H9 (cell line): ENCODE measurements around the gene IRF2BP1. TPM values are rescaled to one million over a fixed set of nuclear protein-coding genes. Genes with fewer than 3 reads are reported as not detected.
A peak's percentile ranks its signal among the peaks of the same experiment; 100 is the strongest.

Experiments used
- DNase-seq: peaks from one replicate; pipeline ENCODE4 v3.0.0-alpha.2; 2017
- H2AFZ ChIP-seq: one replicate; pipeline ENCODE4 v1.6.1; 2013; ENCODE audit warnings: mild to moderate bottlenecking, low read length, control low read depth, moderate library complexity
- H2AK5ac ChIP-seq: 2 replicates; pipeline ENCODE4 v1.6.1; 2013; ENCODE audit warnings: low read length, control low read depth, mixed read lengths; ENCODE audit not compliant: insufficient read length
- H2BK120ac ChIP-seq: one replicate; pipeline ENCODE4 v1.6.1; 2013; ENCODE audit warnings: low read depth, mild to moderate bottlenecking, low read length, control low read depth, inconsistent platforms; ENCODE audit not compliant: poor library complexity, severe bottlenecking
- H2BK12ac ChIP-seq: 2 replicates; pipeline ENCODE4 v1.6.1; 2013; ENCODE audit warnings: low read length, control low read depth, mixed read lengths, low read depth; ENCODE audit not compliant: insufficient read length
- H2BK15ac ChIP-seq: 2 replicates; pipeline ENCODE4 v1.6.1; 2013; ENCODE audit warnings: low read depth, low read length, control low read depth
- H2BK20ac ChIP-seq: one replicate; pipeline ENCODE4 v1.6.1; 2013; ENCODE audit warnings: low read depth, mild to moderate bottlenecking, low read length, control low read depth, inconsistent platforms; ENCODE audit not compliant: poor library complexity, severe bottlenecking
- H2BK5ac ChIP-seq: 2 replicates; pipeline ENCODE4 v1.6.1; 2013; ENCODE audit warnings: low read length, control low read depth, mixed read lengths; ENCODE audit not compliant: insufficient read length
- H3K14ac ChIP-seq: 2 replicates; pipeline ENCODE4 v1.6.1; 2013; ENCODE audit warnings: low read length, control low read depth; ENCODE audit not compliant: insufficient read depth
- H3K18ac ChIP-seq: 2 replicates; pipeline ENCODE4 v1.6.1; 2013; ENCODE audit warnings: low read depth, mild to moderate bottlenecking, mixed read lengths, low read length, control low read depth; ENCODE audit not compliant: insufficient read length
- H3K23ac ChIP-seq: 2 replicates; pipeline ENCODE4 v1.6.1; 2013; ENCODE audit warnings: low read length, control low read depth, mixed read lengths, low read depth; ENCODE audit not compliant: insufficient read length
- H3K23me2 ChIP-seq: 2 replicates; pipeline ENCODE4 v1.6.1; 2013; ENCODE audit warnings: low read depth, mild to moderate bottlenecking, mixed read lengths, low read length, control low read depth; ENCODE audit not compliant: insufficient read length, poor library complexity, severe bottlenecking
- H3K27ac ChIP-seq: 2 replicates; pipeline ENCODE4 v1.5.1; 2013; ENCODE audit warnings: low read length, control low read depth, mixed read lengths, low read depth; ENCODE audit not compliant: insufficient read length
- H3K27me3 ChIP-seq: 2 replicates; pipeline ENCODE4 v1.6.1; 2013; ENCODE audit warnings: low read length, control low read depth, inconsistent platforms; ENCODE audit not compliant: insufficient read depth
- H3K4ac ChIP-seq: 2 replicates; pipeline ENCODE4 v1.6.1; 2013; ENCODE audit warnings: low read depth, mild to moderate bottlenecking, control low read depth, inconsistent platforms, low read length, moderate library complexity
- H3K4me1 ChIP-seq: 2 replicates; pipeline ENCODE4 v1.6.1; 2013; ENCODE audit warnings: low read length, control low read depth, inconsistent platforms; ENCODE audit not compliant: insufficient read depth
- H3K4me2 ChIP-seq: 2 replicates; pipeline ENCODE4 v1.6.1; 2013; ENCODE audit warnings: low read length, control low read depth, mixed read lengths; ENCODE audit not compliant: insufficient read length, insufficient read depth
- H3K56ac ChIP-seq: 2 replicates; pipeline ENCODE4 v1.6.1; 2013; ENCODE audit warnings: low read depth, mild to moderate bottlenecking, mixed read lengths, low read length, control low read depth; ENCODE audit not compliant: insufficient read length
- H3K79me1 ChIP-seq: 2 replicates; pipeline ENCODE4 v1.6.1; 2013; ENCODE audit warnings: low read depth, mild to moderate bottlenecking, moderate library complexity, low read length, control low read depth, inconsistent platforms; ENCODE audit not compliant: insufficient read depth, poor library complexity, severe bottlenecking
- H3K79me2 ChIP-seq: 2 replicates; pipeline ENCODE4 v1.6.1; 2013; ENCODE audit warnings: low read length, control low read depth, inconsistent platforms; ENCODE audit not compliant: insufficient read depth
- H3K9ac ChIP-seq: 2 replicates; pipeline ENCODE4 v1.6.1; 2013; ENCODE audit warnings: low read length, control low read depth, mixed read lengths; ENCODE audit not compliant: insufficient read length; ENCODE audit errors: extremely low read depth
- H3K9me3 ChIP-seq: one replicate; pipeline ENCODE4 v1.6.1; 2013; ENCODE audit warnings: low read depth, low read length, inconsistent platforms; ENCODE audit not compliant: control insufficient read depth
- H3T11ph ChIP-seq: one replicate; pipeline ENCODE4 v1.6.1; 2013; ENCODE audit warnings: mild to moderate bottlenecking, low read length, control low read depth, inconsistent platforms
- H4K20me1 ChIP-seq: one replicate; pipeline ENCODE4 v1.6.1; 2013; ENCODE audit not compliant: control insufficient read depth, insufficient read length, insufficient read depth
- H4K5ac ChIP-seq: 2 replicates; pipeline ENCODE4 v1.6.1; 2013; ENCODE audit warnings: low read depth, mild to moderate bottlenecking, mixed read lengths, low read length, control low read depth; ENCODE audit not compliant: insufficient read length
- H4K8ac ChIP-seq: replicated peaks from 2 replicates; pipeline ENCODE4 v1.6.1; 2013; ENCODE audit warnings: low read length, control low read depth, mixed read lengths, low read depth; ENCODE audit not compliant: insufficient read length
- H4K91ac ChIP-seq: 2 replicates; pipeline ENCODE4 v1.6.1; 2013; ENCODE audit warnings: low read depth, mild to moderate bottlenecking, moderate library complexity, mixed read lengths, low read length, control low read depth; ENCODE audit not compliant: insufficient read length
- H3K27ac Mint-ChIP-seq, 3 experiments: 2 replicates in 2 of 3; 3 replicates in 1 of 3; pipeline ENCODE4 v1.8.0; 2020 to 2021; ENCODE audit warnings: mixed read lengths in 3 of 3, mild to moderate bottlenecking in 1 of 3, moderate library complexity in 1 of 3
- H3K27me3 Mint-ChIP-seq: 2 replicates; pipeline ENCODE4 v1.8.0; 2021; ENCODE audit warnings: low read depth, mild to moderate bottlenecking, moderate library complexity, mixed read lengths
- H3K36me3 Mint-ChIP-seq, 3 experiments: 2 replicates in 2 of 3; 3 replicates in 1 of 3; pipeline ENCODE4 v1.8.0; 2020 to 2021; ENCODE audit warnings: low read depth in 3 of 3, mixed read lengths in 3 of 3; ENCODE audit not compliant: insufficient read depth in 1 of 3
- H3K4me1 Mint-ChIP-seq, 2 experiments: 2 replicates each; pipeline ENCODE4 v1.8.0; 2020; ENCODE audit warnings: mixed read lengths in 2 of 2
- H3K4me3 Mint-ChIP-seq, 2 experiments: 2 replicates in 1 of 2; 3 replicates in 1 of 2; pipeline ENCODE4 v1.8.0; 2020 to 2021; ENCODE audit warnings: mild to moderate bottlenecking in 2 of 2, mixed read lengths in 2 of 2, moderate library complexity in 1 of 2
- H3K9me3 Mint-ChIP-seq, 2 experiments: 2 replicates in 1 of 2; 3 replicates in 1 of 2; pipeline ENCODE4 v1.8.0; 2020; ENCODE audit warnings: mild to moderate bottlenecking in 2 of 2, mixed read lengths in 2 of 2, moderate library complexity in 1 of 2
- WGBS: extraction: QIAGEN DNeasy Blood & Tissue Kit; methylation state at CpG from one replicate; pipeline ENCODE4 v1.1.7; 2013; ENCODE audit warnings: missing lambda C conversion rate, low lambda C conversion rate, mixed read lengths; ENCODE audit not compliant: insufficient read length; ENCODE audit errors: extremely low coverage; 5-methylcytosine and 5-hydroxymethylcytosine counted together
- total RNA-seq: library from RNA; stranded (reverse); gene quantifications from 2 replicates; pipeline ENCODE4 v1.2.1, GENCODE V29; 2021
- TF ChIP-seq, protein P1 (sequence below): fragments of 200-600 bp; sonication (generic); conservative IDR thresholded peaks from 3 replicates; pipeline ENCODE4 v1.8.0; 2021; ENCODE audit warnings: antibody characterized with exemption, mild to moderate bottlenecking

IRF2BP1 gene
- total RNA-seq, 1 experiment from 2014 or later = 28.2 TPM

DNA sequence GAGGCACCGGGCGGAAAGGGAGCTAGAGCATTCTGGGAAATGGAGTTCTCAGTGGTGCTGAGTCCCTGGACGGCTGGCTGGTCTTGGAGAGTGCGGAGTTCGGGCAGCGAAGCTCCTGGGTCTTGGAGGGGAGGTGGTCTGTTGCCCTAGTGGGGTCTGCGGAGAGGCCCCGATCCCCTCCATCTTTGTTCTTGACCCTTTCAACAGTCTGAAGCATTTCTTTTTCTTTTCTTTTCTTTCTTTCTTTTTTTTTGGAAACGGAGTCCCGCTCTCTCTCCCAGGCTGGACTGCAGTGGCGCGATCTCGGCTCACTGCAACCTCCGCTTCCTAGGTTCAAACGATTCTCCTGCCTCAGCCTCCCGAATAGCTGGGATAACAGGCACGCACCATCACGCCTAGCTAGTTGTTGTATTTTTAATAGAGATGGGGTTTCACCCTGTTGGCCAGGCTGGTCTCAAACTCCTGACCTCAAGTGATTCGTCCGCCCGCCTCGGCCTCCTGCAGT, 22.6 kb downstream of the IRF2BP1 start:
- Histone ChIP-seq H3K14ac (no peak overlapping the region), H2BK15ac (no peak overlapping the region), H4K8ac (no peak overlapping the region), H3T11ph (no peak overlapping the region), H3K27ac (no peak overlapping the region), H3K9me3 (no peaks in the 10 kb centered on the region), H3K4me1 (peaks cover 5% of the 10 kb centered on the region; the same call in 1 of the 2 replicates), H3K9ac (no peak overlapping the region), H2BK20ac (no peak overlapping the region), H3K23ac (no peak overlapping the region), H2BK120ac (no peak overlapping the region), H3K18ac (no peak overlapping the region), H4K20me1 (no peaks in the 10 kb centered on the region), H3K27me3 (no peaks in the 10 kb centered on the region), H4K5ac (no peak overlapping the region), H3K4me2 (peak overlapping the region; percentile 83), H3K56ac (no peak overlapping the region), H3K79me1 (peaks cover 3% of the 10 kb centered on the region), H2AK5ac (no peak overlapping the region), H2AFZ (no peak overlapping the region), H4K91ac (no peak overlapping the region), H2BK12ac (no peak overlapping the region), H2BK5ac (no peak overlapping the region), H3K23me2 (peaks cover 18% of the 10 kb centered on the region), H3K4ac (no peak overlapping the region), H3K79me2 (peaks cover 8% of the 10 kb centered on the region; the same call in 1 of the 2 replicates)
- peaks cover 36 to 52% of the 10 kb centered on the region in 2 experiments for H3K4me1 Mint-ChIP-seq
- peak overlapping the region in 2 of 3 experiments; percentile 38 to 99; a peak in 2 of 7 replicates for H3K27ac Mint-ChIP-seq
- H3K4me3 Mint-ChIP-seq = peak overlapping the region; percentile 97 to 100
- no peaks in the 10 kb centered on the region; a peak in 1 of 5 replicates for H3K9me3 Mint-ChIP-seq
- no peak for DNase-seq
- H3K36me3 Mint-ChIP-seq = peaks cover 11 to 26% (median 18%) of the 10 kb centered on the region in 3 experiments; a peak in 6 of 7 replicates
- H3K27me3 Mint-ChIP-seq = no peaks in the 10 kb centered on the region; the same call in 1 of the 2 replicates
- TF ChIP-seq, protein P1, sequence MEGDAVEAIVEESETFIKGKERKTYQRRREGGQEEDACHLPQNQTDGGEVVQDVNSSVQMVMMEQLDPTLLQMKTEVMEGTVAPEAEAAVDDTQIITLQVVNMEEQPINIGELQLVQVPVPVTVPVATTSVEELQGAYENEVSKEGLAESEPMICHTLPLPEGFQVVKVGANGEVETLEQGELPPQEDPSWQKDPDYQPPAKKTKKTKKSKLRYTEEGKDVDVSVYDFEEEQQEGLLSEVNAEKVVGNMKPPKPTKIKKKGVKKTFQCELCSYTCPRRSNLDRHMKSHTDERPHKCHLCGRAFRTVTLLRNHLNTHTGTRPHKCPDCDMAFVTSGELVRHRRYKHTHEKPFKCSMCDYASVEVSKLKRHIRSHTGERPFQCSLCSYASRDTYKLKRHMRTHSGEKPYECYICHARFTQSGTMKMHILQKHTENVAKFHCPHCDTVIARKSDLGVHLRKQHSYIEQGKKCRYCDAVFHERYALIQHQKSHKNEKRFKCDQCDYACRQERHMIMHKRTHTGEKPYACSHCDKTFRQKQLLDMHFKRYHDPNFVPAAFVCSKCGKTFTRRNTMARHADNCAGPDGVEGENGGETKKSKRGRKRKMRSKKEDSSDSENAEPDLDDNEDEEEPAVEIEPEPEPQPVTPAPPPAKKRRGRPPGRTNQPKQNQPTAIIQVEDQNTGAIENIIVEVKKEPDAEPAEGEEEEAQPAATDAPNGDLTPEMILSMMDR = no peak
- no CpG with 5 or more reads among the region's 22 CpGs for WGBS
